CD14-positive monocyte (primary cell): ENCODE data around the gene POLDIP3. TPM values are rescaled to one million over a fixed set of nuclear protein-coding genes. Genes with fewer than 3 reads are reported as not detected.

Source experiments
- DNase-seq, 3 donors: peaks; one replicate each; pipeline ENCODE4 v3.0.0-alpha.2; 2011 to 2022
- H2AFZ ChIP-seq: 2 replicates; pipeline ENCODE4 v1.6.0; 2012; ENCODE audit warnings: mild to moderate bottlenecking, low read depth, low read length, inconsistent platforms; ENCODE audit not compliant: insufficient read depth, poor library complexity, severe bottlenecking
- H3K27ac ChIP-seq, 2 donors: 1 replicate in 1 of 2; 2 replicates in 1 of 2; pipeline ENCODE4 v1.5.1; 2012 to 2013; ENCODE audit warnings: low read length in 2 of 2, control low read depth in 1 of 2, inconsistent platforms in 1 of 2, low read depth in 1 of 2, mild to moderate bottlenecking in 1 of 2
- H3K27me3 ChIP-seq, 2 donors: one replicate each; pipeline versions ENCODE4 v1.6.0 to v1.6.1; 2011 to 2013; ENCODE audit warnings: low read length in 2 of 2; ENCODE audit not compliant: control insufficient read depth in 2 of 2, insufficient read depth in 2 of 2
- H3K36me3 ChIP-seq, 2 donors: replicated peaks in 1 of 2; 1 replicate in 1 of 2; 2 replicates in 1 of 2; pipeline versions ENCODE4 v1.5.1 to v1.6.1; 2012 to 2013; ENCODE audit warnings: low read length in 2 of 2, control low read depth in 1 of 2, inconsistent platforms in 1 of 2, mild to moderate bottlenecking in 1 of 2; ENCODE audit not compliant: insufficient read depth in 2 of 2, control insufficient read depth in 1 of 2
- H3K4me1 ChIP-seq, 2 donors: 1 replicate in 1 of 2; 2 replicates in 1 of 2; pipeline versions ENCODE4 v1.5.1 to v1.6.1; 2012 to 2013; ENCODE audit warnings: low read length in 2 of 2, control low read depth in 1 of 2, inconsistent platforms in 1 of 2, mild to moderate bottlenecking in 1 of 2, moderate library complexity in 1 of 2; ENCODE audit not compliant: insufficient read depth in 2 of 2, control insufficient read depth in 1 of 2
- H3K4me2 ChIP-seq: replicated peaks from 2 replicates; pipeline ENCODE3; 2012; ENCODE audit warnings: low read length, moderate library complexity, mild to moderate bottlenecking; ENCODE audit not compliant: poor library complexity, severe bottlenecking; ENCODE audit errors: extremely low read depth
- H3K4me3 ChIP-seq, 3 experiments: fragments of 200-600 bp in 1 of 3; sonication (generic) in 1 of 3; replicated peaks in 1 of 3; 1 replicate in 2 of 3; 2 replicates in 1 of 3; pipeline ENCODE4 v1.5.1; 2011 to 2013; ENCODE audit warnings: low read length in 3 of 3, mild to moderate bottlenecking in 3 of 3, control low read depth in 2 of 3, low read depth in 2 of 3, inconsistent platforms in 1 of 3, moderate library complexity in 1 of 3
- H3K79me2 ChIP-seq: 2 replicates; pipeline ENCODE4 v1.6.0; 2012; ENCODE audit warnings: mild to moderate bottlenecking, control low read depth, inconsistent platforms, low read length, moderate library complexity; ENCODE audit not compliant: insufficient read depth
- H3K9ac ChIP-seq: 2 replicates; pipeline ENCODE4 v1.6.0; 2017; ENCODE audit warnings: low read length, mild to moderate bottlenecking; ENCODE audit not compliant: insufficient read depth, poor library complexity, severe bottlenecking
- H3K9me3 ChIP-seq, 2 donors: replicated peaks in 1 of 2; 1 replicate in 1 of 2; 2 replicates in 1 of 2; pipeline versions ENCODE4 v1.5.1 to v1.6.1; 2012 to 2013; ENCODE audit warnings: low read length in 2 of 2, control low read depth in 1 of 2; ENCODE audit not compliant: control insufficient read depth in 1 of 2, insufficient read depth in 1 of 2
- H4K20me1 ChIP-seq: 2 replicates; pipeline ENCODE4 v1.6.0; 2012; ENCODE audit warnings: mild to moderate bottlenecking, low read length, control low read depth, moderate library complexity; ENCODE audit not compliant: insufficient read depth
- H3K27ac Mint-ChIP-seq, 7 donors: one replicate each; pipeline ENCODE4 v1.8.0; 2020; ENCODE audit warnings: mild to moderate bottlenecking in 7 of 7, mixed read lengths in 7 of 7, moderate library complexity in 6 of 7, inconsistent platforms in 2 of 7
- H3K27me3 Mint-ChIP-seq, 3 donors: one replicate each; pipeline ENCODE4 v1.8.0; 2021 to 2022; ENCODE audit warnings: low read depth in 3 of 3, mild to moderate bottlenecking in 3 of 3, mixed read lengths in 3 of 3, moderate library complexity in 3 of 3, inconsistent platforms in 1 of 3
- H3K36me3 Mint-ChIP-seq, 2 donors: one replicate each; pipeline ENCODE4 v1.8.0; 2020; ENCODE audit warnings: mixed read lengths in 2 of 2, inconsistent platforms in 1 of 2, mild to moderate bottlenecking in 1 of 2
- H3K4me1 Mint-ChIP-seq: one replicate; pipeline ENCODE4 v1.8.0; 2020; ENCODE audit warnings: mild to moderate bottlenecking, mixed read lengths
- H3K4me3 Mint-ChIP-seq, 2 donors: one replicate each; pipeline ENCODE4 v1.8.0; 2020; ENCODE audit warnings: mild to moderate bottlenecking in 2 of 2, mixed read lengths in 2 of 2, moderate library complexity in 1 of 2
- H3K9me3 Mint-ChIP-seq, 7 donors: one replicate each; pipeline ENCODE4 v1.8.0; 2020 to 2022; ENCODE audit warnings: mixed read lengths in 7 of 7, mild to moderate bottlenecking in 6 of 7, moderate library complexity in 6 of 7, inconsistent platforms in 2 of 7
- WGBS: methylation state at CpG from one replicate; pipeline ENCODE4 v1.1.5; 2013; ENCODE audit warnings: missing lambda C conversion rate; ENCODE audit not compliant: insufficient coverage; 5-methylcytosine and 5-hydroxymethylcytosine counted together
- intact Hi-C, 2 donors: fragments of 100-400 bp; cut with micrococcal nuclease; formaldehyde crosslinking; loops; one replicate each; pipeline versions ENCODE4 v1.15.0 to v1.15.1; 2023
- polyA plus RNA-seq, 3 donors: library from polyadenylated mRNA; depleted of rRNA in 1 of 3; unstranded in 2 of 3; stranded (reverse) in 1 of 3; fragments of 300-500 nt in 2 of 3; fragments of >200 nt in 1 of 3; fragmentation: Illumina TruSeq in 2 of 3; gene quantifications; 1 replicate in 2 of 3; 2 replicates in 1 of 3; pipeline ENCODE4 v1.2.3, GENCODE V29; 2012 to 2021
- TF ChIP-seq, protein P1 (sequence below): fragments of 200-600 bp; IDR thresholded peaks from one replicate; pipeline ENCODE4 v1.8.0; 2022; ENCODE audit warnings: antibody characterized with exemption, mild to moderate bottlenecking

Gene POLDIP3
- polyA plus RNA-seq, 3 donors, result 46.3 to 55.3 (median 53.8) TPM

DNA sequence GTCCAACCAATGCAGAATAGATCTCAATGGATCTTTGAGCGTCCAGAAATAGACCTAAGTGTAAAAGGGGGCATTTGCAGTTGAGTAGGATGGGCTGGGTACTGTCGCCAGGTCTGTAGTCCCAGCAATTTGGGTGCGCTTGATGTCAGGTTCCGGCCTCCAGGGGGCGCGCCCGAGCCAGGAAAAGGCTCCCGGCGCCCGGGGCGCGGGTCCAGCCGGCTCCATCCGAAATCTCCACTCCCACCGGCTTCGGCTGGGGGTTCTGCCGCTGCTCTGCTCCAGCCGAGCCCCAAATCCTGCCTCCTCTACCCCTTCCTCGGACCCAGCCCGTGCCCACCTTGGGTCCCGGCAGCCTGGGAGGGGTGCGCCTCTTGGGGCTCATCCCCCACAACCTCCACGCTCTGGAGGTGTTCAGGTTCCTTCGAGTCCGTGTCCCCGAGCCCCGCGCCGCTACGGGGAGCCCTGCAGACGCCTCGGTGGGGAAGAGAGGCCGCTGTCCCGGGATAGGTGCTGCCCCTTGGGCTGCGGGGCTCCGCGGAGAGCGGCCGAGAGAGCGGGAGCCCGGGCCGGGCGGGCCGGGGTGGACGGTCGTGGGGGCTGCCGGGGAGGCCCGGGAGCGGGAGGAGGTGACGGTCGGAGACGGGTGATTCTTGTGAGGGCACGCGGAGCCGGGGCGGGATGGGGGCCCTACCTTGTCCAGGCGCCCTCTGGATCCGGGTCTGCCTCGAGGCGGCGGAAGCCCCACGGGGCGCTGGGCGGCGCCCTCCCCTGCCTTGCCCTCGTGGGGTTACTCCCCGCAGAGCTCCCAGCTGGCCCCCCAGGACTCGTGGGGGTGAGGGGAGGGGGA is 47.5 kb upstream of the POLDIP3 start:
- Mint-ChIP-seq H3K4me3 (peak overlapping the region; percentile 70 to 82), H3K27ac (no peak overlapping the region), H3K27me3 (peaks cover 20 to 25% (median 22%) of the 10 kb centered on the region in 3 donors), H3K4me1 (peaks cover 15% of the 10 kb centered on the region), H3K36me3 (no peaks in the 10 kb centered on the region), H3K9me3 (peaks cover 0 to 4% (median 2%) of the 10 kb centered on the region in 7 donors)
- Histone ChIP-seq H4K20me1 (no peaks in the 10 kb centered on the region), H3K9ac (peak overlapping the region; percentile 50), H3K27ac (no peak overlapping the region), H3K4me1 (peaks cover 13 to 20% of the 10 kb centered on the region in 2 donors), H3K79me2 (no peaks in the 10 kb centered on the region), H3K27me3 (peaks cover 4 to 12% of the 10 kb centered on the region in 2 donors), H3K4me3 (peak overlapping the region; percentile 13 to 74 (median 35)), H3K4me2 (peak overlapping the region; percentile 86), H3K36me3 (no peaks in the 10 kb centered on the region), H2AFZ (peak overlapping the region; percentile 99), H3K9me3 (no peaks in the 10 kb centered on the region)
- TF ChIP-seq, protein P1, sequence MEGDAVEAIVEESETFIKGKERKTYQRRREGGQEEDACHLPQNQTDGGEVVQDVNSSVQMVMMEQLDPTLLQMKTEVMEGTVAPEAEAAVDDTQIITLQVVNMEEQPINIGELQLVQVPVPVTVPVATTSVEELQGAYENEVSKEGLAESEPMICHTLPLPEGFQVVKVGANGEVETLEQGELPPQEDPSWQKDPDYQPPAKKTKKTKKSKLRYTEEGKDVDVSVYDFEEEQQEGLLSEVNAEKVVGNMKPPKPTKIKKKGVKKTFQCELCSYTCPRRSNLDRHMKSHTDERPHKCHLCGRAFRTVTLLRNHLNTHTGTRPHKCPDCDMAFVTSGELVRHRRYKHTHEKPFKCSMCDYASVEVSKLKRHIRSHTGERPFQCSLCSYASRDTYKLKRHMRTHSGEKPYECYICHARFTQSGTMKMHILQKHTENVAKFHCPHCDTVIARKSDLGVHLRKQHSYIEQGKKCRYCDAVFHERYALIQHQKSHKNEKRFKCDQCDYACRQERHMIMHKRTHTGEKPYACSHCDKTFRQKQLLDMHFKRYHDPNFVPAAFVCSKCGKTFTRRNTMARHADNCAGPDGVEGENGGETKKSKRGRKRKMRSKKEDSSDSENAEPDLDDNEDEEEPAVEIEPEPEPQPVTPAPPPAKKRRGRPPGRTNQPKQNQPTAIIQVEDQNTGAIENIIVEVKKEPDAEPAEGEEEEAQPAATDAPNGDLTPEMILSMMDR, result peak; percentile 83
- 1% methylated on average over 62 of the region's 68 CpGs for WGBS
- intact Hi-C loops, result loop anchor here (5.0 to 10.0 kb wide), 3 partner anchors 73 to 160 kb away; no protein-coding TSS in a partner anchor
- DNase-seq, result peak; percentile 53 to 67 (median 66)

GRCh38 chr22:42656578-42656977 is 41.9 kb upstream of the POLDIP3 start:
- Histone ChIP-seq H3K9me3 (no peaks in the 10 kb centered on the region), H3K4me3 (no peak overlapping the region), H3K4me1 (peaks cover 7 to 13% of the 10 kb centered on the region in 2 donors), H3K9ac (no peak overlapping the region), H4K20me1 (no peaks in the 10 kb centered on the region), H2AFZ (no peak overlapping the region), H3K36me3 (no peaks in the 10 kb centered on the region), H3K79me2 (no peaks in the 10 kb centered on the region), H3K27ac (no peak overlapping the region), H3K27me3 (no peaks in the 10 kb centered on the region), H3K4me2 (no peak overlapping the region)
- intact Hi-C loops, result no loop called here
- TF ChIP-seq, protein P1, result no peak
- no peak overlapping the region for H3K4me3 Mint-ChIP-seq
- WGBS, result 96% methylated on average over 5 of the region's 8 CpGs
- no peaks in the 10 kb centered on the region for H3K9me3 Mint-ChIP-seq
- no peak for DNase-seq
- no peaks in the 10 kb centered on the region for H3K36me3 Mint-ChIP-seq
- H3K4me1 Mint-ChIP-seq, result peaks cover 15% of the 10 kb centered on the region
- peaks cover under 1 to 3% (median 3%) of the 10 kb centered on the region in 3 donors for H3K27me3 Mint-ChIP-seq
- peak overlapping the region in 1 of 7 donors; percentile 27 for H3K27ac Mint-ChIP-seq
